ENCODE results near the gene SH3RF3.

DNA sequence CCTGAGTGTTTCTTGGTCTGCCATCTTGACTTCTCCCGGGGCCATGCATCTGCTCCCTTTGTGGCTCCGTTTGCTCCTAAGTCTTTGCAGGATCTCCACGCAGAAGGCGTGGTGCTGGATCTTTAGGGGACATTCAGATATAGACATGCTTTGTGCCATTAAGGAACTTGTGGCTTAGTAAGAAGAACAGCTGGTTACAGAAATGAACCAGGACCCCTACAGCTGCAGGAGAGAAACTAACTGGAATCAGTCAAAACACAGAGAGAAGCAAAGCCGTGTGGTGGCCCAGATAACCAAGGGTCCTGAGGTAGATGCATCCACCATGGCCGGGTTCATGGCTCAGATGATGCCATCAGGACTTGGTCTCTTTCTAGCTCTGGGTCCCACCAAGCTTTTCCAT is 97.6 kb downstream of the SH3RF3 start:
- TF ChIP-seq POLR2A (IDR thresholded peaks at IDR 0.05; ENCODE audit: extremely low read depth, insufficient read length), result no peak
- no peak for TF ChIP-seq CTCF (IDR thresholded peaks at IDR 0.05; ENCODE audit: low read depth, low read length)

Data from NB4 (cell line).